ENCODE data around the gene WIPI1.

DNA sequence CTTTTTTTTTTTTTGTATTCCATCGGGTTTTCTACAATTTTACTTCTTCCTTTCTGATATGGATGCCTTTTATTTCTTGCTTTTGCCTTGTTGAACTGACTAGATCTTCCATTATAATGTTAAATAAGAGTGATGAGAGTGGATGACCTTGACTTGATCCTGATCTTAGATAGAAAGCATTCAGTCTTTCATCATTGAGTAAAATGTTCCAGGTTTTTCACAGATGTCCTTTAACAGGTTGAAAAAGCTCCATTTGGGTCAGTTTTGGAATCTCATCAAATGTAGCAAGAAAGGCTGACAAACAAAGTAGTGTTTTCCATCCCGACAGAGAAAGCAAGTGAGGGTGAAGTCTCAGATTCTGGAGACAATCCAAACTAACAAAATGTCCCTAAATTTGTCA, 27.2 kb upstream of the WIPI1 start:
- TF ChIP-seq CTCF (IDR thresholded peaks at IDR 0.05) (no peak), POLR2AphosphoS5 (IDR thresholded peaks at IDR 0.05) (no peak), POLR2A (IDR thresholded peaks at IDR 0.05) (no peak)

Data from prostate gland (tissue), 2 donors.